NCI-H2196 (cell line): Measurements from ENCODE around the gene ISM1.

Experiments used
- DNase-seq: peaks from one replicate; lab custom pipeline; 2025; ENCODE audit not compliant: unreplicated experiment; lab: John Stamatoyannopoulos, UW

The ISM1 gene

GRCh38 chr20:13302647-13303450, 81.8 kb downstream of the ISM1 start:
- DNase-seq: peak; percentile 16

- no peak for DNase-seq
Measured at GRCh38 chr20:13305284-13305683, 84.2 kb downstream of the ISM1 start.

GRCh38 chr20:13307562-13308163, 86.6 kb downstream of the ISM1 start:
- no peak for DNase-seq

- DNase-seq: no peak
Measured at GRCh38 chr20:13312300-13312699, 91.2 kb downstream of the ISM1 start.

GRCh38 chr20:13313201-13313600, 92.1 kb downstream of the ISM1 start:
- no peak for DNase-seq

GRCh38 chr20:13317439-13317838, 96.4 kb downstream of the ISM1 start:
- no peak for DNase-seq

- no peak for DNase-seq
Measured at GRCh38 chr20:13318871-13319521, 97.9 kb downstream of the ISM1 start.

GRCh38 chr20:13320702-13321101, 99.6 kb downstream of the ISM1 start:
- no peak for DNase-seq

GRCh38 chr20:13321416-13321815, 100.3 kb downstream of the ISM1 start:
- DNase-seq: no peak

- no peak for DNase-seq
Measured at GRCh38 chr20:13322198-13322597, 101.1 kb downstream of the ISM1 start.

GRCh38 chr20:13322621-13323020, 101.5 kb downstream of the ISM1 start:
- DNase-seq: no peak

- no peak for DNase-seq
Measured at GRCh38 chr20:13325033-13325432, 104.0 kb downstream of the ISM1 start.

GRCh38 chr20:13325796-13326340, 104.8 kb downstream of the ISM1 start:
- DNase-seq: no peak

GRCh38 chr20:13331536-13331935, 110.5 kb downstream of the ISM1 start:
- DNase-seq: no peak

GRCh38 chr20:13333036-13333435, 112.0 kb downstream of the ISM1 start:
- no peak for DNase-seq

- no peak for DNase-seq
Measured at GRCh38 chr20:13333793-13334192, 112.7 kb downstream of the ISM1 start.

- no peak for DNase-seq
Measured at GRCh38 chr20:13336308-13337089, 115.4 kb downstream of the ISM1 start.

- no peak for DNase-seq
Measured at GRCh38 chr20:13337090-13337784, 116.2 kb downstream of the ISM1 start.

GRCh38 chr20:13338097-13338661, 117.1 kb downstream of the ISM1 start:
- no peak for DNase-seq

- DNase-seq: no peak
Measured at GRCh38 chr20:13338999-13339411, 117.9 kb downstream of the ISM1 start.
